Pons (tissue), 1 donor: ENCODE measurements around the gene FCGR3B.
A peak's percentile ranks its signal among the peaks of the same experiment; 100 is the strongest.
"Not testable (repeated sequence)": the region's sequence is repeated elsewhere in the genome, so short reads cannot be mapped to it uniquely, and the experiment has no call there.

ENCODE experiments used
- DNase-seq: peaks from one replicate; pipeline ENCODE4 v3.0.0-alpha.2; 2016; ENCODE audit warnings: low spot score

Gene FCGR3B

DNA sequence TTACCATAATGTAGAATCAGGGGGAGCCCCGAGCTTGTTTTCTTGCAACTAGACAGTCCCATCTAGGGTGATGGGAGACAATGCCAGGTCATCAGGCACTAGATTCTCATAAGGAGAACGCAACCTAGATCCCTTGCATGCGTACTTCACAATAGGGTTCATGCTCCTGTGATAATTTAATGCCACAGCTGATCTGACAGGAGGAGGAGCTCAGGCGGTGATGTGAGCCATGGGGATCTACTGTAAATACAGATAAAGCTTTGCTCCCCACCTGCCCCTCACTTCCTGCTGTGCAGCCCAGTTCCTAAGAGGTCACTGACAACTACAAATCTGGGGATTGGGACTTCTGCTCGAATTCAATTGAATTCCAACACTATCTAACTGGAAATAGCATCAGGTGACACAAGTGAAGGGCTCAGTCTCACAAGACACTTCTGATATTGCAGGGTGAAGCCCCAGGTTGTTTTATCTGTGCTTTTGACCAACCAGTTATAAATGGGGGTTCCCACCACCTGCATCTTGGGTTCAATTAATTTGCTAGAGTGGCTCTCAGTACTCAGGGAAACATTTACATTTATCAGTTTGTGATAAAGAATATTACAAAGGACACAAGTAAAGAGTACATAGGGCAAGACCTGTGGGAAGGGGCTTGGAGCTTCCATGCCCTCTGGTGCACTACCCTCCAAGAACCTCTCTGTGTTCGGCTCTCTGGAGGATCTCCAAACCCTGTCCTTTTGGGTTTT is 7.4 kb upstream of the FCGR3B start:
- not testable (repeated sequence) for DNase-seq

DNA sequence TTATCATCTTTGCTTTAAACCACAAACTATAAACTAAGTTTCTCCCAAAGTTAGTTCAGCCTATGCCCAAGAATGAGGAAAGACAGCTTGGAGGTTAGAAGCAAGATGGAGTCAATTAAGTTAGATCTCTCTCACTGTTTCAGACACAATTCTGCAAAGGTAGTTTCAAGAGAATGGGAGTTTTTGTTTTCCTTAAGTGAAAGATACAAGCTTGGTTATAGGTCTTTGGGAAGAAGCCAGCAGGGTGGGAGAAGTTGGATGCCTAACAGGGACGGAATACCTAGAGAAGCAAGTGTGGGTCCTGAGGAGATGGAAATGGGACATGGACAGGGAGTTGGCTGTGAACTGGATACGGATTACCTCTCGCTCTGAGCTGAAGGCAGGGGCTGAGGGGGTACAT is 6.0 kb upstream of the FCGR3B start:
- DNase-seq: not testable (repeated sequence)

DNA sequence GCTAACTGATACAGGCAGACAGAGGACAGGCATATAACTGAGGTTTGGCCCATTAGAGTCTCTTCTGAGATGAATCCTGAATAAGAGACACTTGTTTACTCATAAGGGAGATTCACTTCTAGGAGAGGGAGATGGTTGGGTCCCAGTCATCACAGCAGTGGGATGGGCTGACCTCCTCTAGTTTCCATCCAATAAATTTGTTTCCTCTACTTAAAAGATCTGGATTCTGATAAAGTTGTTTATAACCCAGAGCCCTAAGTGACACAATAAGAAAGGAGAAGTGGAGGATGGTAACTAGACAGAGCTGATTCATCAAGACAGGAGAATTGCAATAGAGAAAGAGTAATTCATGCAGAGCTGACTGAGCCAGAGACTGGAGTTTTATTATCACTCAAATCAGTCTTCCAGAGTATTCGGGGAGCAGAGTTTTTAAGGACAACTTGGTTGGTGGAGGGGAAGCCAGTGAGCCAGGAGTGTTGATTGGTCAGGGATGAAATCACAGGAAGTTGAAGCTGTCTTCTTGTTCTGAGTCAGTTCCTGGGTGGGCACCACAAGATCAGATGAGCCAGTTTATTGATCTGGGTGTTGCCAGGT is 5.3 kb upstream of the FCGR3B start:
- DNase-seq: not testable (repeated sequence)

DNA sequence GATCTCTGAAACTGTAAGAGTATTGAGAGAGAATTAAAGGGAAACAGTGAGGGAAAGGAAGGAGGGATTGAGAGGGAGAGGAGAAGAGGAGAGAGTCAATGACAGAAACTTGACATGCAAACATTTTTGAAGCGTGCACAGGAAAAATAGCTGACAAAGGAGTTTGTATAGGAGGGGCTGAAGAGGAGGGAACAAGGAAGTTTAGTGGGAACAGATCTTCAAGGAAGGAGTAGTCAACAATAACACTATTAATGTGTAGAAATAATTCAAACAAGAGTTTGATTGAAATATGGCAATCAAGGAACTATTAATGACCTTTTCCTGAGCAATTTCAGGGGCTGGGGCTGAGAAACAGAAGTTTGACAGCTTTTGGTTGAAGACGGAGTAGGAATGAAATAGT is 4.0 kb upstream of the FCGR3B start:
- not testable (repeated sequence) for DNase-seq

DNA sequence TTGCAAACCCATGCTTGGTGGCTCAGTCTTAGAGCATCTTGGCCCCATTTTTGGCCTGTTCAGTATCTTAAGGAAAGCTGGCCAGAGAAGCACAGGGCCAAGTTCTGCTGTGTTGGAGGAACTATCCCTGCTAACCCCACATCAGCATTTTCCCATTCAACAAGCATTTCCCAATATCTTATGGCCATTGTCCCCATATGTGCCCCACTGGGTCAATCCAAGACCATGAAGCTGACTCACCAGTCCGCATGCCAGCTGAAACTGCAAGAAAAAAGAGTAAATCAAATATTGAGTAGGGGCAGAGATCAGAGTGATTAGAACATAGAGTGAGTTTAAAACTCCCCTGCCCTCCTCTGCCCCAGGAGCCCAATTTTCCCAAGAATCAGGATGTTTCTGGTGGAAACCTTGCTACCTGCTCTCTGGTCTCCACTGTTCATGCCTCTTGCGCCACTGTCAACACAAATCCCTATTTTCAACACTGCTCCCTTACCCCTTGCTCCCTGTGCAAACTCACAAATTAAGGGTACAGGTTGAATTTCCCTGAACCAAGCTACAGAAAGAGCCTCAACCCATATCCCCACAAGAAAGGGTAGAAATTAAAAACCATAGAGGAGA is 741 bp downstream of the FCGR3B start:
- not testable (repeated sequence) for DNase-seq

DNA sequence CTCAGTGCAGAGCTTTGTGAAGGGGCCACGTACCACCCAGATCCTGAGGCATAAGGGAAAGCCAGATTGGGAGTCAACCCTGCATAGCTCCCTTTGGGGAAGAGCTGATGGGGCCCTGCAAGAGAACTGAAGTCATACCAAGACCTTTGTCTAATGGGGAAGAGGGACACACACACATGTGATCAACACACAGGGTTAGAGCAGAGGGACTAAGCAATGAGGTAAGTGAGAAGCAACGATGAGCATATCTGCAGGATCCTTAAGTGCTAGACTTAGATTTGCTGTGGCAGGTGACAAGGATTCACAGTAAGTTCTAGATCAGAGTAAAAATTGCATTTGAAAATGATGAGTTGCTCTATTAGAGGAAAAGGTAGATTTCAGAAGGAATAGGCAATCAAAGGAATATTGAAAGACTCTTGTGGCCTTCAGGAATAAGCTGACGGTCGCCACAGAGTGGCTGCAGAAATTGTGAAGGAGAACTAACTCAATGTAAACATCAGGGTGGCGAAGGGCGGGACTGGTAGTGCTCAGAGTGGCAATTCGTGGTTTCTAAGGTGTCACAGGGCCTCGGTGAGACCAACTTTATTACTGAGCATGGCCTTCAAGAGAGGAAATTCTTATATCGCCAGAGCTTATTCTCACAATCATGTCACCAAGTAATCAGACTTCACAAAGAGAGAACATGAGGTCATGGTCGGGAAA is 4.4 kb downstream of the FCGR3B start:
- DNase-seq: not testable (repeated sequence)

DNA sequence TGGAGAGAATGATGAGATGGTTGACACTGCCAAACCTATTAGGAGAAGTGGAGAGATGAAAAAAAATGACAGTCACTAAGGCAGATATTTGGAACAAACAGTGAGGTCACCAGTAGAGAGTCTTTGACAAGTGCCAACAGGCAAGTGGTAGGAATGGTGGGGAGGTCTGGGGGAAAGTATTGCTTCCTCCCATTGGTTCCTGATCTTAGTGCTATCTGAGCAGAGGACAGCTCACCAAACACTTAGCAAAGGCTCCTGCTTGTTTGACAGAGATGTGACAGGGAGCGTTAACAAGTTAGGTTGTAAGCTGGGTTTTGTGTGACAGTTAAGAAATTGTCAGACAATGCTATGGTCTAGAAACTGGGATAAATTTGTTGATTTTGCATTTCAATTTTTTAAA is 6.4 kb downstream of the FCGR3B start:
- DNase-seq: not testable (repeated sequence)

DNA sequence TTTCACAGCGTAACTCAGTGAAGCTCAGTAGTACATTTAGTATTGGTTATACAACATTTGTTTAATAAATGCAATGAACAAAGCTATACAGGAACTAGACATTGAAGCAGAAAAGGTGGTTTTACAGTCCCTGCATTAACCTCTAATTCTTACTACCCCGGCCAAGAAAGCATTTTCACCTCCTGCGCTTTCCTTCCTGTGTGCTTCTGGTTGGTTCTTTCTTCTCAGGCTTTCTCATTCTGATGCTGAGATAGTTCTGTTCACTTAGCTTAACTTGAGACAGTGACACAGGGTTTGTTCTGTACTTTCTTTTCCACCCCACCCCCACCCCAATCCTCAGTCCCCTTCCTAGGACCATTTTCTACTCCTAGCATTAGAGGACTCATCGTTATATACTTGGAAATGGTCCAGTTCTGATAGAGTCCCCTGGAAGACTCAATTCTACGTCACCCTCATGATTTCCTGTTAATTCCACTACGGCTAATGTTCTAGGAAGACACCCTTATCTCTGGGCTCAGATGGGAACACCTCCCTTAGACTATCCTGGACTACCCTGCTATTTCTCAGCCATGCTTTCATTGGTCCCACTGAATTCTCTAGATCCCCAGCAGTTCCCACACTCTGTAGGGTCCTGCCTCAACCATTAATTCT is 7.5 kb downstream of the FCGR3B start:
- not testable (repeated sequence) for DNase-seq

DNA sequence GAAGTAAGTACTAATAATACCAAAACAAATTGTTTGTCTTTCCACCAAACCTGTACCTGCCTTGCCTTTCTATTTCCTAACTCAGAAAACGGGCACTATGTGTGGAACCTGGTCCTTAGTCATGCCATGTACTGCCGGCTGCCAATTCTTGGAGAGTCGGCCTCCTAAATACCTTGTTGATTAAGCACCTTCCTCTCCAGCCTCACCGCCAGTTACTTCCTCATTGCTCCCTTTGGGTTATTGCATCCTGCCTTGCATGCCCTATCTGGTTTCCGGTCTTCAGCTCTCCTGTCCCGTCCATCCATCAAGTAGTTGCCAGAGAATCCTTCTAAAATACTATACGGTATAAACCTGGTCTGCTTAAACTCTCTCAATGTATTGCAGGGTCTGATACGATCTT is 8.9 kb downstream of the FCGR3B start:
- DNase-seq: not testable (repeated sequence)

DNA sequence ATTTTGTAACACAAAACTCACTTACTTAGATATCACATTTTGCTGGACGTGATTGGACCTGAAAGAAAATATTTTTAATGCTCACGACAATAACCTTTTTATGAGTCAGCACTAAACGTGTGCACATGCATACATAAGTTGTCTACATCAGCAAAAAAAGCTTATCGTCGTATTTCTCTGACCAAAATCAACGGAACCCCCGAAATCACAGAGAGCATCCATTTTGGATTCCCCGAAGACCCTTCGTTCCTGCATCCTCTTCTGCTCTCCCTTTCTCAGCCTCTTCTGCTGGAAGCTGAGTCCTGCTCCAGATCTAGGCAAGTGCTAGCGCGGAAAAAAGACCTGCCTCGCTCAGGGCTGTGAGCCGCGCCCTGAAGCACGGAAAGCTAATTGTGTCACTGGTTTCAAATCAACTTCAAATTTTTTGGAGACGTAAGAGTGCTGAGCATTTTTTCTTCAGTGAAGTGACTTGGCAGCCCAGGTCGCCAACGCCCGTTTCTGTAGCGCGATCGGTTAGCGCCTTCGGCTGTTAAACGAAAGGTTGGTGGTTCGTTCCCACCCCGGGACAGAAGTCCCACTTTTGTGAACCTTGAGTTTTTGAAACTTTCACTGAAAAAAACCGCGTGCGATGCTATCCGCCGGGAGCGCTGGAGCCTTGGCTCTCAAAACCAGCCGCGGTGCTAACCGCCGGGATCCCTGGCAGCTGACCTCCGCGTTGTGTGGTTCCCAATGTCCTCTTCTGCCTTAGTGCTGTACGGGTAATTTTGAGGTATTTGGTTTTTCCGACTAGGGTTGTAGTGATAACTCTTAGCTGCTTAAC is 9.6 kb downstream of the FCGR3B start:
- peak; percentile 59 for DNase-seq

DNA sequence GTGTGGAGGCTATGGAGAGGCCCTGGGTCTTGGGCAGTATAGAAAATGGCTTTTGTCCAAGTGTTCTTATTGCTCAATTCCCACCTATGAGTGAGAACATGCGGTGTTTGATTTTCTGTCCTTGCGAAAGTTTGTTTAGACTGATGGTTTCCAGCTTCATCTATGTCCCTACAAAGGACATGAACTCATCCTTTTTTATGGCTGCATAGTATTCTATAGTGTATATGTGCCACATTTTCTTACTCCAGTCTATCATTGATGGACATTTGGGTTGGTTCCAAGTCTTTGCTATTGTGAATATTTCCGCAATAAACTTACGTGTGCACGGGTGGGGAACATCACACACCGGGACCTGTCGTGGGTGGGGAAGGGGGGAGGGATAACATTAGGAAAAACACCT is 10.6 kb downstream of the FCGR3B start:
- DNase-seq: not testable (repeated sequence)

DNA sequence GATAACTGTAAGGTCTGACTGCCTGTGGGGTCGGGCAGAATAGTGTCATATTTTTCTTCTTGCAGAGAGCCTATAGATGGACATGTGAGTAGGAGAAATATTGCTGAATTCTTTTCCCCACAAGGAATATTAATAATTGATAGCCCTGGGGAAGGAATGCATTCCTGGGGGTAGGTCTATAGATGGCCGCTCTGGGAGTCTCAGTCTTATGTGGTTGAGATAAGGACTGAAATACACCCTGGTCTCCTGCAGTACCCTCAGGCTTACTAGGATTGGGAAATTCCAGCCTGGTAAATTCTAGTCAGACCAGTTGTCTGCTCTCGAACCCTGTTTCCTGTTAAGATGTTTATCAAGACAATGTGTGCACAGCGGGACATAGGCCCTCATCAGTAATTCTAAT is 12.5 kb downstream of the FCGR3B start:
- DNase-seq: not testable (repeated sequence)

DNA sequence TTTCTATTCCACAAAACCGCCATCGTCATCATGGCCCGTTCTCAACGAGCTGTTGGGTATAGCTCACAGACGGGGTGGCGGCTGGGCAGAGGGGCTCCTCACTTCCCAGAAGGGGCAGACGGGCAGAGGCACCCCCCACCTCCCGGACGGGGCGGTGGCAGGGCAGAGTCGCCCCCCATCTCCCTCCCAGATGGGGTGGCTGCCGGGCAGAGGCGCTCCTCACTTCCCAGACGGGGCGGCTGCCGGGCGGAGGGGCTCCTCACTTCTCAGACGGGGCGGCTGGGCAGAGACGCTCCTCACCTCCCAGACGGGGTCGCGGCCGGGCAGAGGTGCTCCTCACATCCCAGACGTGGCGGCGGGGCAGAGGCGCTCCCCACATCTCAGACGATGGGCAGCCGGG is 14.6 kb downstream of the FCGR3B start:
- not testable (repeated sequence) for DNase-seq

DNA sequence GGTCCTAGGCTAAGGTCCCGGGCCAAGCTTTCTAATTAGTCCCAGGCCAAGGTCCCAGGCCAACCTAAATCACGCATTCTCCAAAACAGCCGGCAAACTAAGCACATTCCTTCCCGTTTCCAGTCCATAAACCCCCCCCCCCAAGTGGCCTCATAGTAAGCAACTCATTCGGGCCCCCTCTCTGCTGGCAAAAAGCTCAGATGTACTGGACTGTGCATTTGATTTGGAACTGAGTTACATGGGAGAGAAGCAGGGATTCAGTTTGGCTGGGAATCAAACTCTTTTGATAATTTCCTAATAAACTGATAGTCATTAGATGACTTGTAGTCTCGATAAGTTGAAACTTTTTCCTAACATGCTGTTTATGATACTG is 17.8 kb downstream of the FCGR3B start:
- DNase-seq: not testable (repeated sequence)

DNA sequence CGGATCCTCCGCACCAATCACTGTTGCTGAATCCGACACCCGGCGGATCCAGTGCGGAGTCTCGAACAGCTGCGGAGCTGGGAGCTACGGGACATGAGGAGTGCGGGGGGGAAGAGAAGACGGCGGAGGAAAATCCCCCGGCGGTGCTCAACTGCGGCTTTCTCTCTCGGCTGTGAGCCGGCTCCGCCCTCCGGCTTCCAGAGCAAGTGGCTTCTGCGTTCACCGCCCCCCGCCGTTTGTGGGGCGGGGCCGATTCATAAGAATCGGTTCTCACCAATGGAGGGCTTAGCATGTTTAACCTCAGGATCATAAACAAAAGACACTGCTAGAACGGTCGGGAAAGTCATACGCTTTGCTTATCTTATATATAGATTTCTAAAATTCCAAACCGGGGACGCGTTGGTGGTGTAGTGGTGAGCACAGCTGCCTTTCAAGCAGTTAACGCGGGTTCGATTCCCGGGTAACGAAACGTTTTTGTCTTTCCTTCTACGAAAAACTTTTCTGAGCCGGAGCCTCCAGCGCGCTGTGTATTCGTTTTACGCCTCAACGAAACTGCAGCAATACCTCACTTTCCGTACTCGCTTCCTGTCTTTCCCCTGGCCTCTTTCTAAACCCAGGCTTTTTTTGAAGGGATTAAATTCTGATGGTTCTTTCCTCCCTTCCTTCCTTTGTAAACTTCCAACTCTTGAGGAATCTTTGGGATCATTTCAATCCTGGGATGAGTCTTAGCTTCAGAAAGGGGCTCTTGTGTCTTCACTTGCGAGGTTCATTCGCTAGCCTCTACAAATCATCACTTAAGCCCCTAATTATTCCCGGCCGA is 18.4 kb downstream of the FCGR3B start:
- DNase-seq: peak; percentile 92

DNA sequence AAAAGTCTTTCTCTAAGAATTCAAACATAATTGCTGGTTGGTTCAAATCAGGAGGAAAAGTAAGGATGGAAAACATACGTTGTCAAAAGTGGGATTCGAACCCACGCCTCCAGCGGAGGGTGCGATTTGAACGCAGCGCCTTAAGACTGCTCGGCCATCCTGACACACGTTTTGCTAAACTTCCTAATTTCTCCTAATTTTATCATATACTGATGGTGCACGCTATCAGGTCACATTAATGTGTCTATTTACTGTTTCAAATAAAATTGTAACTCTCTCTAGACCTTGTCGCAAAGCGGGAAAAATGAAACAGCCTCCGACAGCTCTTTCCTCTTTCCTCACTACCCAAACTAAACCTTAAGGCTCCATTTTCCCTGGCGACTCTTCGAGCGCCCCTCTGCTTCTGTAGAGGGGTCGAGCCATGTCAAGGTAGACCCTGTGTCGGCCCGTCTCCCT is 19.1 kb downstream of the FCGR3B start:
- peak; percentile 25 for DNase-seq

DNA sequence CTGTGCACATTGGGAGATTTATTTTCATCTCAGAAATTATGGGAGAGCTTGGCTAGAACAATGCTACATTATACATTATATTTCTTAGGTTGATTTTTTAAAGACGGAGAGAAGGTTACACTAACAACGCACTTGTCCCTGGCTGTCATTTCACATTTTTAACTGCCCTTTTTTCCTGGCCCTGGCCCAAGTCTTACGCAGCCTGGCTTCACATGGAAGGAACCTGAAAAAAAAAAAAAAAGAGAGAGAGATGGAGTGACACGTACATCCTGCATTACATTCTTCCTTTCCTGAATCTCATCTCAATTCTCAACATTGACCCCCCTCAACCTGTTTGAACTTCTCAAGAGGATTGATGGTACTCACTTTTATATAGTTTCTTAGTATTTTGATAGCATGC is 20.8 kb downstream of the FCGR3B start:
- DNase-seq: not testable (repeated sequence)

DNA sequence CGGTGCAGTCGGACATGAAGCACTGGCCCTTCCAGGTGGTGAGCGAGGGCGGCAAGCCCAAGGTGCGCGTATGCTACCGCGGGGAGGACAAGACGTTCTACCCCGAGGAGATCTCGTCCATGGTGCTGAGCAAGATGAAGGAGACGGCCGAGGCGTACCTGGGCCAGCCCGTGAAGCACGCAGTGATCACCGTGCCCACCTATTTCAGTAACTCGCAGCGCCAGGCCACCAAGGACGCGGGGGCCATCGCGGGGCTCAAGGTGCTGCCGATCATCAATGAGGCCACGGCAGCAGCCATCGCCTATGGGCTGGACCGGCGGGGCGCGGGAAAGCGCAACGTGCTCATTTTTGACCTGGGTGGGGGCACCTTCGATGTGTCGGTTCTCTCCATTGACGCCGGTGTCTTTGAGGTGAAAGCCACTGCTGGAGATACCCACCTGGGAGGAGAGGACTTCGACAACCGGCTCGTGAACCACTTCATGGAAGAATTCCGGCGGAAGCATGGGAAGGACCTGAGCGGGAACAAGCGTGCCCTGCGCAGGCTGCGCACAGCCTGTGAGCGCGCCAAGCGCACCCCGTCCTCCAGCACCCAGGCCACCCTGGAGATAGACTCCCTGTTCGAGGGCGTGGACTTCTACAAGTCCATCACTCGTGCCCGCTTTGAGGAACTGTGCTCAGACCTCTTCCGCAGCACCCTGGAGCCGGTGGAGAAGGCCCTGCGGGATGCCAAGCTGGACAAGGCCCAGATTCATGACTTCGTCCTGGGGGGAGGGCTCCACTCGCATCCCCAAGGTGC is 24.2 kb downstream of the FCGR3B start:
- DNase-seq: not testable (repeated sequence)

DNA sequence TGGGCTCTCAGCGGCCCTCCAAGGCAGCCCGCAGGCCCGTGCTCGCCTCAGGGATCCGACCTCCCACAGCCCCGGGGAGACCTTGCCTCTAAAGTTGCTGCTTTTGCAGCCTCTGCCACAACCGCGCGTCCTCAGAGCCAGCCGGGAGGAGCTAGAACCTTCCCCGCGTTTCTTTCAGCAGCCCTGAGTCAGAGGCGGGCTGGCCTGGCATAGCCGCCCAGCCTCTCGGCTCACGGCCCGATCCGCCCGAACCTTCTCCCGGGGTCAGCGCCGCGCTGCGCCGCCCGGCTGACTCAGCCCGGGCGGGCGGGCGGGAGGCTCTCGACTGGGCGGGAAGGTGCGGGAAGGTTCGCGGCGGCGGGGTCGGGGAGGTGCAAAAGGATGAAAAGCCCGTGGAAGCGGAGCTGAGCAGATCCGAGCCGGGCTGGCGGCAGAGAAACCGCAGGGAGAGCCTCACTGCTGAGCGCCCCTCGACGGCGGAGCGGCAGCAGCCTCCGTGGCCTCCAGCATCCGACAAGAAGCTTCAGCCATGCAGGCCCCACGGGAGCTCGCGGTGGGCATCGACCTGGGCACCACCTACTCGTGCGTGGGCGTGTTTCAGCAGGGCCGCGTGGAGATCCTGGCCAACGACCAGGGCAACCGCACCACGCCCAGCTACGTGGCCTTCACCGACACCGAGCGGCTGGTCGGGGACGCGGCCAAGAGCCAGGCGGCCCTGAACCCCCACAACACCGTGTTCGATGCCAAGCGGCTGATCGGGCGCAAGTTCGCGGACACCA is 25.0 kb downstream of the FCGR3B start:
- DNase-seq: not testable (repeated sequence)
